IPS-NIHi7 (cell line): Measurements from ENCODE around the gene WIZ.

ENCODE experiments used
- DNase-seq: peaks from one replicate; pipeline ENCODE4 v3.0.0; 2012; ENCODE audit warnings: mixed read lengths; ENCODE audit errors: extremely low spot score

WIZ gene

DNA sequence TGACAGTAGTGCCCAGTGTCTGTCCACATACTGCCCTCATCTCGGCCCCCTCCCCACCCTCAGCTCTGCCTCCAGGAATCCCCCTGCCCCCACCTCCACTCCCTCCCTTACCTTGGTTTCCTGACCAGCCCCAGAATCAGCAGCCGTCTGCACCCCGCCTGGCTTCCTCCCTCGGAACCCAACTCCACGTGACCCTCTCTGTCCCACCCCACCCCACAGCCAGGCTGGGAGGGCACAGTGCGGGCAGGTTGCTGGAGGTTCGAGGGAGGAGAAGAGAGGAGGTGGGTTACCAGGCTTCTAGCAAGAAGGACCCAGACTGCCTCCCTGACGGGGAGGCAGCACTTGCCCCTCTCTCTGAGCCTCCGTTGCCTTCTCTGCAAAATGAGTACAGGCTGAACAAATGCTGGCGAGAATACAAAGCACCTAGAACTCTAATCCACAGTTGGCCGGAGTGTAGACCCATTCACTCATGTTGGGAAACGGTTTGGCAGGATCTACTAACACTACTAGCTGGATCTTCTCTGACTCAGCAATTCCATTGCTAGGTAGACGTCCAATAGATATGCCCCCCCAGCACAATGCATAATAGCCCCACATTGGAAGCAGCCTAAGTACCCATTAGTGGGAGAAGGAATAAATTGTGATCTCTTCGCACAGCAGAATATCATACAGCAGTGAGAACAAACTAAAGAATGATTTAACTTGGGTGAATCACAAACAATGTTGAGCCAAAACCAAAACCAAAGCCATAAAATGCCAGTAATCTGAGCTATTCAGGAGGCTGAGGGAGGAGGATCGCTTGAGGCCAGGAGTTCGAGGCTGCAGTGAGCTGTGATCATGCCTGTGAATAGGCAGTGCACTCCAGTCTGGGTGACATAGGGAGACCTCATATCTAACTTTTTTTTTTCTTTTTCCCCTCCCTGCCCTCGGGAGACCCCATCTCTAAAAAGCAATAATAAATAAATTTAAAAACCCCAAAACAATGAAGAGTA lies 14.9 kb upstream of the WIZ start, which contains the start of gene RASAL3:
RASAL3 (minus strand) TSS at position 151 of the 992 bp plus-strand sequence. CDS start 186 bp downstream, outside the sequence.
- DNase-seq: no peak

DNA sequence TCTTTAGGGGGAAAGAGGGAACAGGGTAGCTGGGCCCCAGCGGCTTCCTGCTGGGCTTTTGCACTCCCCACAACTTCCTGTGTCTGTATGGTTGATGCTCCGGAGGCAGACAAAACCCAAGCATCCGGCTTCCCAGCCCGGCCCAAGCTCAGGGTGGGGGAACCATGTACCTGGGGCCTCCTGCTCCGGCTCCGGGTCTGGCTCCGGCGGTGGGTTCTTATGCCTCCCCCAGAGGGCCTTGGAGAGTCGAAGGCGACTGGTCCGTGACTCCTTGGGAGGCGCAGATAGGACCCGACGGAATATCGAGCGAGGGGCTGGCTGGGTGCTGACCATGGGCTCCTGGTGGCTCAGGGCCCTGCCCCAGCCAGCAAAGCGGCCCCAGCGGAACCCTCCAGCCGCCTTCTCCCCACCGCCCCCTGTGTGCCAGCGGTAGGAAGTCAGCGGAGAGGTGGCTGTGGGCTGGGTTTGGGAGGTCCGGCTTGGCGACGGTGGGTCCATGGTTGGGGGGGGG lies 14.2 kb upstream of the WIZ start:
- no peak for DNase-seq

DNA sequence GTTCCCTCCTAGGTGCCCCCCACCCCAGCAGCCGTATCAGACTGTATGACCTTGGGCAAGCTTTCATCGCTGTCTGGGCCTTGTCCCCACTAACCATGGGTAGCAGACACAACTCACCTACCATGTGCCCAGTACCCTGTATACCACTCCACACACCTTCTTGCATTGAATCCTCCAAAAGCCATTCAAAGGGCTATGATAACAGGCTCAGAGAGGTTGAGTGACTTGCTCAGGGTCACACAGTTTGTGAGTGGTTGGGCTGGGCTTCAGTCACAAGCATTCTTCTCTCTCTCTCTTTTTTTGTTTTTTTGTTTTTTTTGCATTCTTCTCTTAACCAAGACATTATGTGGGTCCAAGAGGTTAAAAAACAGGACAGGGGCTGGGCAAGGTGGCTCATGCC lies 11.9 kb upstream of the WIZ start:
- no peak for DNase-seq

DNA sequence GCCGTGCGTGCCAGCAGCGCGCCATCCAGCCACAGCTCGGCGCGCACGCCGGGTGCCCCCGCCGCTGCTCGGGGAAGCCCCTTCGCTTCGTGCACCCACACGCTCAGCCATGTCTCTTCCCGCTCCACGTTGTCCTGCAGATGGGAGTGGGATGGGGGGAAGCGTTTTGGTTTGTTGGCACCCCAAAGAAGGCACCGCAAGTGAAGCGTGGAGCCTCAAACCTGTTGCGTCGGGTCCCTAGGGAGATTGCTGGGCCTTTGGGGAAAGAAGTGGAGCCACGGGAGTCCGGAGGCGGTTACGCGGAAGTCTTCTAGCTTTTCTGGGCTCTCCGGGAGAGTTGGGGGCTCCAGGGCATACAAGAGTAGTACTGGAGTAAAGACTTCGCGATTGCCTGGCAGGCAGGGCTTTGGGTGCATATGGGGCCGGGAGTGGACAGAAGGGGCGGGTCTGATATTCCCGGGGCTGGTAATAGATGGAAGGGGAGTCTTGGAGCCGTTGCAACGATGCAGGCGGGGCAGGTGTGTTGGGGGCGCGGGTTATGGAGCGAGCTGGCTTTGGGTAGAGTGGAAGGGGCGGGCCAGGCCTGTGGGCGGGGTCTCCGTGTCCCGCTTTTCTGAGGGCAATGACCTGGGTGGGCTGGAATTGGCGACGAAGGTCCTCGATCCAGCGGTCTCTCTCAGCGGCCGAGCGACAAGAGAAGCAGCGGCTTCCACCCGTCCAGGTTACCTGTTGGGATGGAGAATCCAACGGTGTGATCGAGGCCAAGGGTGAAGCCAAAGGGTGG lies 8.1 kb upstream of the WIZ start:
- DNase-seq: no peak

DNA sequence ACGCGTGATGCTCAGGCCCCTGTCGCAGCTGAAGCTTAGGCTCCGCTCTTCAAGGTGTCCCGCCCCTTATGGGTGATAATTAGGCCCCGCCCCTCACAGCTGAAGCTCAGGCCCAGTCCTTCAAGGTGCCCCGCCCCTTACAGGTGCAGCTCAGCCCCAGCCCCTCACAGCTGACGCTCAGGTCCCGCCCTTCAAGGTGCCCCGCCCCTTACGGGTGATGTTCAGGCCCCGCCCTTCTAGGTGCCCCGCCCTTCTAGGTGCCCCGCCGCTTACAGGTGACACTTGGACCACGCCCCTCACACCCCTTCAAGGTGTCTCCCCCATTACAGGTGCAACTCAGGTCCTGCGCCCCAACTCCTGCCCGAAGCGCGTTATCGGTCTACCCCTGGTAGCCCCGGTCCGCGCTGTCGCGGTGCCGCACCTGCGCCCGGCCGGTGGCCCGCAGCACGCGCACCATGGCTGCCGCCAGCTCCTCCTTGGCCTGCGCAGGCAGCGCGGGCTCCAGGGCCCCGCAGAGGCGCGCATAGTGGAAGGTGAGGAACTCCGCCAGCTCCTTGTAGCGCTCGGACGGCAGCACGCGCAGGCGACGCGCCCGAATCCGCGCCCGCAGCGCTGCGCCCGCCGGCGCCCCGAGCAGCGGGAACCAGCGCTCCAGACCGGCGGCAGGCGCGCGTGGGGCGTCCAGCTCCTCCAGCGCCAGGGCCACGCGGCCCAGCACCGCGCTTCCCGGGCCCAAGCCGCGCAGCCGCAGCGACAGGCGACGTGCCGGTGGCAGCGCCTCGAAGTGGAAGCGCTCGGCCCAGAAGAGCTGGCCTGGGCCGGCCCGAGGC lies 7.3 kb upstream of the WIZ start:
- DNase-seq: peak; percentile 92

DNA sequence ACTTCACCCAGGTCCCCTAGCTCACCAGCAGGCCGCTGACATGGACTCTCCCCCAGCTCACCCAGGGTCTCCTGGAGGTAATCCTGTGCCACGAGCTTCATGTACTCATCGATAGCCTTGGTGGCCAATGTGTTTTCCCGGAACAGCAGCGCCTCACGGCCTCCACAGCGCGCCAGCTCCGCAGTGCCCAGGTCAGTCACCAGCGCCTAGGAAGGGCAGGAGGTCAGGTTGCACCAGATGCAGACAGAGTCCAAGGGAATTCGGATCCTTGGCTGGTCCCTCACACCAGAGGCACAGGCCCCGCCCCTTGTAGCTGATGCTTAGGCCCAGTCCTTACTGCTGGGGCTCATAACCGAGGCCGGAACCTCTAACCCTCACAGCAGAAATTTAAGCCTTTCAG lies 6.7 kb upstream of the WIZ start:
- DNase-seq: no peak

DNA sequence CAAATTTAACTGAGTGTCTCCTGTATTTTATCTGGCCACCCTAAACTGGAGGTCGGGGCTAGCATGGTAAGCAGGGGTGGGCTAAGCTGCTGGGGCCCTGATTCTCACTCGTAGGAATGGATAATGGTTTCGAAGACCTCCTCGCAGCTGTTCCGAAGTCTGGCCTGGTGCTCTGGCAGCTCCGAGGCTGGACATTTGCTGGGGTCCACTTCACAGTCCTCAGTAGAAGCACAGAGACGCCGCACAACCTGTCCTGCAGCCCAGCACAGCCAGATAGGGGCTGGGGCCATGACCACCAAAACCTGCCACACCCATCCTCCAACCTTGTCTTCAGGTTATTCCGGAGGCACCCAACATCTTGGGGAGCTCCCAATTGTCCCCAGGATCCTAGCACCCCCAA lies 6.2 kb upstream of the WIZ start:
- DNase-seq: no peak

DNA sequence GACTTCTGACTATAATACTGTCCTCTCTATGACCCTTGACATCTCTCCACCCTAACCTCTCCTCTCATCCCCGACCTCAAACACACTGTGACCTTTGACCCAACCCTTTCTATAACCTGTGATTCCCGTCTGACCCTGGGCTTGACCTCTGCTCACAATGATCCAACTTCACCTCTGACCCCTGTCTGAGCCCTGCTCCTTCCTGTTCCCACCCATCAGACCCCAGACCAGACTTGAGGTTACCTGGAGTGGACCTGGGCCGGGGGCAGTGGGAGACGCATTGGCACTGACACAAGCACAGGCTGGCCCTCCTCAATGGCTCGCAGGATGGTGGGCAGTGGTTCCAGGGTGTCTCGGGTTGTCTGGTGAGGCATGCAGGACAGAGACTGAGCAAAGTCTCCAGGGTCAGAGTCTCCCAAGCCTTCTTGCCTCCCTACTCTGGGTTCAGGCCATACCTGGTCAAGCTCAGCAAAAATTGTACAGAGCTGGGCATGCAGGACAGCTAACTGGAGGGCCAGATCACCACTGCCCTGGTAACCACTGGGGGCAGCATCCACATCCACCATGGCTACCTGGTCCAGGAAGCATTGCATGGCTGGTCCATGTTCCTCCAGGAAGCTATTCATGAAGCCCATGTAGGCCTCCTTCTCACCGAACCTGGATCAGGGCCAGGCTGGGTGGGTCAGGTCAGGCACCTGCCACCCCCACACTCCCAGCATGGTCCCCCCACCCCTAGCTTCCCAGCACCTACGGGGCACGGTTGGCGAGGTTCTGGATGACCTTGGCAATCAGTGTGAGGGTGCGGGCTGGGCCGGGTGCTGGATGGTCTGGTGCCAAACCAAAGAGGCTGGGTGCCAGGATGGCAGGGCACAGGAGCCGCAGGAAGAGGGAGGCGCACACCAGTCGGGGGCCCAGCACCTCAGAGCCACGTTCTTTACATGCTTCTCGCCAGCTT lies 4.4 kb upstream of the WIZ start:
- no peak for DNase-seq

DNA sequence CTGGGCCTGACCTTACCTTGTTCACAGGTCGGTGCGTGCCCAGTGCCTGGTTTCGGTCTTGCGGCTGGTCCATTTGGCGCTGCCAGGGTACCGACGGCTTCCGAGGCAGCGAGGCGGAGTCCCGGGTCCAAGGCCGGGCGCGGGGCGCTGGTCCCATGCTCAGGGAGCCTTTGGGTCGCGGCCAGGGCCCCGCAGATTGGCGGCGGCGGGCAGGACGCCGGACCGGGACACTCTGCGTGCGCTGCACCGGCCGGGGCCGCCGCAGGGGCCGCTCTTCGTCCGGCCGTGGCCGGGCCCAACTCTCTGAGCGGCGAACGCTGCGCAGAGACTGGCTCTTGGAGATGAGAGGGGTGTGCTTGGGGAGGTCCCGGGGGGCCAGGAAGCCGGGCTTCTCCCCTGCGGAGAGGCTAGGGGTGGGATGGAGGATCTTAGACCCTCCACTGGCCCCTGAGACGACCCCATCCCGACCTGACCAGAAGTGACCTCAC lies 3.4 kb upstream of the WIZ start:
- DNase-seq: peak; percentile 65

DNA sequence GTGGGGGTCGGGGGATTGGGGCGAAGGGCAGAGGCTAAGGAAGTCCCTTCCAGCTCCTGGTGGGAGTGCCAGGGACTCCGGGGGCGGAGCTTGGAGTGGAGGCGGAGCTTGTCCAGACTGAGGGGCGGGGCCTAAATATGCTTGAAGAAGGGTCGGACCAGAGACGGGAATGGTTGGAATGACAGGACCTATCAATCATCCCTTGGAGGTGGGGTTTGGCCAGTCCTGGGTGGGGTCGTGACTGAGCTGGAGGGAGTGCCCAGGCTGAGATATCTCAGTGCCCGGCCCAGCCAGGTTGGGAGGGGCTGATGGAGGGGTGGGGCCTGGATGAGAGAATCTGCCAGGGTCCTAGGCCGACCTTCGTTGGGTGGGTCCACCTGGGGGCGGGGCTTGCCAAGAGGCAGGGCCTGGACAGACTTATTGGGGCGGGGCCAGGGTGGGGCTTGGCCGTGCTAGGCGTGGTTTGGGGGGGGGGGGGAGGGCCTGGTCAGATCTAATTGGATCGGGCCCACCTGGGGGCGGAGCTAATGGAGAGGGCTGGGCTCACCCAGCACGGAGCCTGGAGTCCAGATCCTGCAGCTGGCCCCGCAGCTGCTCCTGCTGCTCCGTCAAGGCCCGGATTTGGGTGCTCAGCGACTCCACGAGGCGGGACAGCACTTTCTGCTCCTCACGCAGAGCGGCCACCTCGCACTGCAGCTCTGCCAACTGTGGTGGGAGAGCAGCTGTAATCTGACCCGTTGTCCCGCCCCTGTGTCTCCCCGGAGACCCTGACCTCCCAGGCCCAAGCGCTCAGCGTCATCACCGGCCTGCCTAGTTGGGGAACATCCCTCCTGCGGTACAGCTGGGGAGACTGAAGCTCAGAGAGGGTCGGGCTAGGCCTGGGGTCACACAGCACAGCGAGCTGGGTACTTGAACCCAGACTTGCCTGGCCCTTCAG lies 2.6 kb upstream of the WIZ start:
- DNase-seq: peak; percentile 98

DNA sequence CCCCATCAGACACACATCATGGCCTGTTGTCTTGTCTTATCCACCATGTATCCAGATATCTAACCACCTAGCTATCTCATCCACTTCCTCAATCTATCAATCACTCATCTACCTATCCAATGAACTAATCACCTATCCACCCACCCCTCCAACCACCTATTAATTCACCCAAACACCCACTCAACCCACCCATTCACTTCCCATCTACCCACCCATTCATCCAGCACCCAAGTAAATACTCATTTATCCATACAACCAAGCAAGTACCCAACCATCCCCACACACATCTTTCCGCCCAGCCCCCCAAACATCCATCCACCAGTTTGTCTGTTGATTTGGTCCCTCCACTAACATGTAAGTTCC lies 753 bp upstream of the WIZ start:
- no peak for DNase-seq

DNA sequence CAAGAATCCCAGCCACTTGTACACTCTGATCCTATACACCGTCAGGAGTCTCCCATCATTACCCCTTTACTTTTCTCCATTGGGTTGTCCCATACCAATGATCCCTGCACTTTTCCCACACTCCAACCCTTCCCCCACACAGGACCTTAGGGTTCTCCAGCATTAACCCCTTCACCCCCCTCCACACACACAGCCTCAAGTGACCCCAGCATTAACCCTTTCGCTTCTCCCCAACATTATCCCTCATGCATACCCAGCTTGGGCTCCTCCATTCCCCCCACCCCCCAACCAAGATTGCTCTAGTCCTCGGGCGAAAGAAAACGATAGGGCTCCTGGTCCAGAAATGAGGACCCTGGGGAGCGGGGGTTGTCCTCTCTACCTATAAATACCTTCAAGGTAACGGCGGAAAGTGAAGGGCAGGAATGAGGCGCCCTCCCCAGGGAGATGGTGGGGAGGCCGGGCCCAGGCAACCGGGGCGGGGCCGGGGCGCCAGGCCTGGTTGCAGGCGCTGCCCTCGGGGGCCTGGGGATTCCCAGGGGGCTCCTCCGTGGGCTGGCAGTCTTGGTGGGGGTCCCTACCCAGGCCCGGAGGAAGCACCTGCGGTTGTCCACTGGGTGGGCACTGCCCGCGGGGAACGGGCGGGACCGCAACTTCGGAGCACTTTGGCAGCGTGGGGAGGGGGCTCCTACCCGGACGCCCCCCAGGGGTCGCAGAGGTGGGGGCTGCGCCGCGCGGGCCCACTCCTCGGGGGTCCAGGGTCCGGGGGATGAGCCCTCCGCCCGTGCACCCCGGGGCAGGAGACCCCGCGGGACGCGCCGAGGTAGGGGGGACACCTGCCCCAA lies 757 bp downstream of the WIZ start:
- DNase-seq: peak; percentile 41

DNA sequence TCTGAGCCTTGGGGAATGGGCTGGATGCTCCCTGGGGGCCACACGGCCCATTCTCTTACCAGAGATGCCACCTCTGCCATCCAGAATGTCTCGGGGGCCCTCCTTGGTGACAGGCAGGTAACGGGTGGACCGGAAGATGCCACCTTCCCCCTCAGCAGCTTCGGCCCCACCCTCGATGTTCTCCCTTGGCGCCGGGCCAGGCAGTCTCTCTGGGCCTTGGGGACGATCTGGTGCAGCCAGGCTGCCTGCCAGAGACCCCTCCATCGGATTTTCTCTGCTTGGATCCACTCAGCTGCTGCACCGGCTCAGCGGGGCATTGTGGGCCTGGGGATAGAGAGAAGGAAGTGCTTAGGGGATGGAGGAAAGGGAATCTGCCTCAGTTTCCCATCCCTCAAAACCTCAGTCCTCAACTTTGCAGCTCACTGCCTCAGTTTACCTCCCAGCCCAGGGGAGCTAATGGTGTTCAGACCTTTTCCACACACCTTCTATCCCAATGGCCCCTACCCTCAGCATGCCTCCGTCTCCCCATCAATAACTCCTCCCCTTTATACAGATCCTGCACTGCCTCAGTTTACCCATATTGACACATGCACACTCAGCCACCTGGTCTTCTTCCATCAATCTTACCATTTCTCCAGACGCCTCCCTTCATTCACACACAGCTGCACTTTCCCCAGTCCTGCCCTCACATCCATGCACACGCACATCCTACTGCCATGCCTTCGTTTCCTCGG lies 1.5 kb downstream of the WIZ start:
- DNase-seq: no peak

DNA sequence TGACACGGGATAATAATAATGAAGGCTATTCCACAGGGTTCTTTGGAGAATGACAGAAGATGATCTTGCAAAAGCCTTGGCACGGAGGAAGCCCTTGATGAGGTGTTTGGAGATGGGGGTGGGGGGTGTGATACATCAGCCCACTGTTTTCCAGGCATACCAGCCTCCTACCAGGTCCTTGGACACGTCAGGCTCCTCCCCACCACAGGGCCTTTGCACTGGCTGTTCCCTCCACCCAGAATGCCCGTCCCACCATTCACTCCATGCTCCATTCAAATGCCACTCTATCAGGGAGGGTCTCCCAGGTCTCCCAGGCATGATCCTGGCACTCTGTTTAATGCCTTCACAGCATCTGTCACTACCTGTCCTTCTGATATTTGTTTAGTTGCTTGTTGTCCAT lies 2.7 kb downstream of the WIZ start:
- no peak for DNase-seq

DNA sequence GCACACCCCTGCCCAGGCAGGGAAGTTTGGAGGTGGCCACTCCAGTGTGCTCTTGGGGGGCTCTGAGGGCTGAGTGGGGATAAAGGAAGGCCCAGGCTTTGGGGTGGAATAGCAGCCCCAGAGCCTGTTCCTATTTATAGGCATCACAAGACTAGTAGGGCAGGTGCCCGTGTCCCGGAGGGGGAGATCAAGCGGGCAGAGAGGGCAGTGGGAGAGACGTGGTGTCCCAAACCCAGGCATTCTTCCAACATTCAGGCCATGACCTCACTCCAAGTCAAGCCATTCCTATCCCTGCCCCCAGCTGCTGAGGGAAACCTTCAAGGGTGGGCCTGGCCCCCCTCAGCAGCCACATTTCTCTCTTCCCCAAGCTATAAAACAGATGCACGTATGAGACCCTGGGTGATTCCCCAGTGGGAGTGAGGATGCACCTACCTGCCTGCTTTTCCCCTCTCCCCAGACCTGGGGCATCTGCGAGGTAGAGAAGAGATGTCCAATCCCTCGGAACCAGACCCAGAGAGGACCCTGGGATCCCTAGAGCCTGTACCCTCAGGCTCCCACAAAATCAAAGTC lies 3.9 kb downstream of the WIZ start:
- DNase-seq: no peak

DNA sequence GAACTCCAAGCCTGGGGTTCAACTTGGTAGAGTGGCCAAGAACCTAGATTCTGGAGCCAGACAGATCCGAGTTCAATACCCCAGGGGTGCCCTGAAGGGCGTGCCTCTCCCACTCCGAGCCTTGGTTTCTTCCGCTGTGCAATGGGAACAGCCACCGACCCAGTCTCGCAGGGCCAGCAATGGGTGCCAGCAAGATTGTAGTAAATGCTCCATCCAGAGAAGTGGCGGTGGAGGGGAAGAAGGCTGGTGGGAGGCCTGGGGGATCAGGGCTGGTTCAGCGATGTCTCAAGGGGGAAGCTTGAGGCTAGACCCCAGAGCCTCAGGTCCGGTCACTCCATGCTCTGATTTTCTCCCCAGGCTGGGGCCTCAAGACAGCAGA lies 4.5 kb downstream of the WIZ start:
- no peak for DNase-seq

DNA sequence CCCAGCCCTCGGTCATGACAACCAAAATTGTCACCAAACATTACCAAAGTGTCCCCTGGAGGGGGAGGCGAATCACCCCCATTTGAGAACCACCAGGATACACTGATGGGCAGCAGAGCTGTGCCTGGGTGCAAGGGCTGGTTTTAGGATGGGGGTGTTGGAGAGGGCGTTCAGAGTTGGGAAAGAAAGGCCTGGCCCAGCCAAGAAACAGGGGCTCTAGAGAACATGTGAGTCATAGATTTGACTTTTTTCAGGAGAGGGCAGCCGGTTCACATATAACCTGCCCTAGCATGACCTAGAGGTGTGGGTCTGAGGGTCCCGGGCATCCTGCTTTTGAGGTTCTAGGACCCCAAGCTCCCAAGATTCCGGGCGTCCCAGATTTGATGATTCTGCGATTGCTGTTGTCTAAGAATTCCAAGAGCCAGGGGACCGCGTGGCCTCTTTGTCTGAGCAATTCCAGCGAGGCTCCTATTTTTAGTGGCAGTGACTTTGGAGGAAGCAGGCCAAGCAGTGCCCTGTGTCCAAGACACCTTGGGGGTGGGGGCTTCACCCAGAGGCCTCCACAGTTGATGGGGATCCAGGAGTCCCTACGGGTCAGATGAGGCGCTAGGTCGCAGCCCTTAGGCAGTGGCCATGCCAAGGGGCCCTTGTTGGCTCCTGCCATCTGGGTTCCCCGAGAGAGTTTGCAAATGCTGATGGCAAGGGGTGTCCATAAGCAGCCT lies 5.1 kb downstream of the WIZ start:
- DNase-seq: no peak
